H1 (cell line): ENCODE measurements around the gene CHD9. TPM values are rescaled to one million over a fixed set of nuclear protein-coding genes. Genes with fewer than 3 reads are reported as not detected.

Experiments
- CTCF ChIA-PET: fragments of 300-600 bp; sonication (Branson Sonifier 250); formaldehyde crosslinking; loops from one replicate; lab custom pipeline; 2021; ENCODE audit not compliant: partially characterized antibody; lab: Charles Lee
- POLR2A ChIA-PET: fragments of 300-600 bp; sonication (Branson Sonifier 250); formaldehyde crosslinking; loops from one replicate; lab custom pipeline; 2021; ENCODE audit warnings: inconsistent platforms; ENCODE audit not compliant: partially characterized antibody; lab: Charles Lee
- DNase-seq, 2 experiments: peaks; one replicate each; pipeline versions ENCODE4 v3.0.0 to v3.0.0-alpha.2; 2010 to 2022; ENCODE audit warnings: low spot score in 2 of 2, low read depth in 1 of 2, mixed read lengths in 1 of 2
- FAIRE-seq: peaks from 2 replicates; lab custom pipeline; 2011; peaks lifted over from hg19 to GRCh38; lab: Jason Lieb, UNC
- H2AFZ ChIP-seq: 2 replicates; pipeline ENCODE4 v1.8.1; 2012; ENCODE audit warnings: low read length, inconsistent platforms
- H2AK5ac ChIP-seq: 2 replicates; pipeline ENCODE4 v1.6.1; 2013; ENCODE audit warnings: low read depth, low read length
- H2BK120ac ChIP-seq: replicated peaks from 2 replicates; pipeline ENCODE3; 2013; ENCODE audit warnings: low read depth, low read length, inconsistent platforms
- H2BK12ac ChIP-seq: 2 replicates; pipeline ENCODE4 v1.6.1; 2013; ENCODE audit warnings: low read depth, low read length
- H2BK15ac ChIP-seq: 2 replicates; pipeline ENCODE4 v1.6.1; 2013; ENCODE audit warnings: low read length
- H2BK20ac ChIP-seq: 2 replicates; pipeline ENCODE4 v1.6.1; 2013; ENCODE audit warnings: low read length
- H2BK5ac ChIP-seq: 2 replicates; pipeline ENCODE4 v1.6.1; 2013; ENCODE audit warnings: low read depth, low read length
- H3K14ac ChIP-seq: 2 replicates; pipeline ENCODE4 v1.6.1; 2013; ENCODE audit warnings: inconsistent platforms; ENCODE audit not compliant: insufficient read length
- H3K18ac ChIP-seq: 2 replicates; pipeline ENCODE4 v1.6.1; 2013; ENCODE audit warnings: low read length; ENCODE audit errors: extremely low read depth
- H3K23ac ChIP-seq: 2 replicates; pipeline ENCODE4 v1.6.1; 2013; ENCODE audit warnings: inconsistent platforms; ENCODE audit not compliant: insufficient read length
- H3K23me2 ChIP-seq: 2 replicates; pipeline ENCODE4 v1.6.1; 2013; ENCODE audit warnings: low read depth, low read length
- H3K27ac ChIP-seq: 2 replicates; pipeline ENCODE4 v1.6.1; 2011; ENCODE audit warnings: low read depth, low read length, inconsistent platforms
- H3K27me3 ChIP-seq, 4 experiments: replicated peaks in 1 of 4; 1 replicate in 1 of 4; 2 replicates in 3 of 4; pipeline versions ENCODE4 v1.6.1 to v1.8.1; 2011 to 2013; ENCODE audit warnings: low read length in 3 of 4, mild to moderate bottlenecking in 3 of 4, inconsistent platforms in 2 of 4, mixed read lengths in 2 of 4, moderate library complexity in 1 of 4; ENCODE audit not compliant: control insufficient read depth in 3 of 4, insufficient read depth in 3 of 4; ENCODE audit errors: extremely low read depth in 1 of 4
- H3K36me3 ChIP-seq, 4 experiments: 2 replicates each; pipeline versions ENCODE4 v1.6.1 to v1.8.1; 2011 to 2013; ENCODE audit warnings: mild to moderate bottlenecking in 4 of 4, low read length in 3 of 4, moderate library complexity in 2 of 4, control low read depth in 1 of 4, inconsistent platforms in 1 of 4; ENCODE audit not compliant: insufficient read depth in 4 of 4, control insufficient read depth in 2 of 4
- H3K4ac ChIP-seq: replicated peaks from 2 replicates; pipeline ENCODE3; 2013; ENCODE audit warnings: low read length, low read depth, mixed read lengths, inconsistent platforms; ENCODE audit not compliant: insufficient read length
- H3K4me1 ChIP-seq, 4 experiments: replicated peaks in 1 of 4; 1 replicate in 1 of 4; 2 replicates in 3 of 4; pipeline versions ENCODE4 v1.6.1 to v1.8.1; 2011 to 2013; ENCODE audit warnings: low read length in 3 of 4, inconsistent platforms in 2 of 4, mixed read lengths in 1 of 4; ENCODE audit not compliant: insufficient read depth in 4 of 4, control insufficient read depth in 3 of 4
- H3K4me2 ChIP-seq, 2 experiments: 2 replicates each; pipeline versions ENCODE4 v1.6.1 to v1.8.1; 2011 to 2013; ENCODE audit warnings: low read depth in 2 of 2, low read length in 2 of 2, control low read depth in 1 of 2, inconsistent platforms in 1 of 2, mild to moderate bottlenecking in 1 of 2; ENCODE audit not compliant: insufficient read depth in 1 of 2
- H3K4me3 ChIP-seq, 4 experiments: fragments of 200-600, 300-600 bp in 1 of 4; sonication (generic), shearing (Covaris generic), sonication (Bioruptor Twin) in 1 of 4; 2 replicates each; pipeline versions ENCODE4 v1.5.1 to v1.8.1; 2011 to 2016; ENCODE audit warnings: low read length in 4 of 4, low read depth in 3 of 4, control low read depth in 2 of 4, inconsistent platforms in 2 of 4, mild to moderate bottlenecking in 2 of 4, mixed read lengths in 1 of 4, moderate library complexity in 1 of 4; ENCODE audit not compliant: insufficient read depth in 2 of 4; ENCODE audit errors: extremely low read depth in 1 of 4
- H3K56ac ChIP-seq: replicated peaks from 2 replicates; pipeline ENCODE3; 2013; ENCODE audit warnings: low read depth, mild to moderate bottlenecking, mixed read lengths, low read length, inconsistent platforms; ENCODE audit not compliant: insufficient read length
- H3K79me1 ChIP-seq: 2 replicates; pipeline ENCODE4 v1.6.1; 2013; ENCODE audit warnings: low read depth, low read length, control low read depth
- H3K79me2 ChIP-seq, 2 experiments: 2 replicates each; pipeline versions ENCODE4 v1.6.1 to v1.8.1; 2012 to 2013; ENCODE audit warnings: low read length in 2 of 2, mild to moderate bottlenecking in 2 of 2, inconsistent platforms in 1 of 2; ENCODE audit not compliant: insufficient read depth in 2 of 2, control insufficient read depth in 1 of 2
- H3K9ac ChIP-seq, 4 experiments: replicated peaks in 1 of 4; 1 replicate in 1 of 4; 2 replicates in 3 of 4; pipeline versions ENCODE4 v1.6.1 to v1.8.1; 2011 to 2013; ENCODE audit warnings: low read depth in 3 of 4, low read length in 3 of 4, control low read depth in 2 of 4, mild to moderate bottlenecking in 2 of 4, moderate library complexity in 2 of 4, inconsistent platforms in 1 of 4; ENCODE audit errors: extremely low read depth in 1 of 4
- H3K9me3 ChIP-seq, 2 experiments: 2 replicates each; pipeline versions ENCODE4 v1.6.1 to v1.8.1; 2012 to 2013; ENCODE audit warnings: mild to moderate bottlenecking in 2 of 2, moderate library complexity in 2 of 2, control low read depth in 1 of 2, inconsistent platforms in 1 of 2, low read depth in 1 of 2, low read length in 1 of 2, mixed read lengths in 1 of 2; ENCODE audit not compliant: insufficient read depth in 2 of 2
- H4K20me1 ChIP-seq, 2 experiments: replicated peaks in 1 of 2; 2 replicates each; pipeline versions ENCODE3 to v1.8.1; 2011 to 2013; ENCODE audit warnings: inconsistent platforms in 2 of 2, low read length in 2 of 2, mild to moderate bottlenecking in 1 of 2; ENCODE audit not compliant: insufficient read depth in 2 of 2, control insufficient read depth in 1 of 2
- H4K5ac ChIP-seq: 2 replicates; pipeline ENCODE4 v1.6.1; 2013; ENCODE audit warnings: low read length, low read depth, mixed read lengths, inconsistent platforms; ENCODE audit not compliant: insufficient read length
- H4K8ac ChIP-seq: 2 replicates; pipeline ENCODE4 v1.8.0; 2013; ENCODE audit warnings: mild to moderate bottlenecking, moderate library complexity, low read length, inconsistent platforms; ENCODE audit not compliant: insufficient read depth; ENCODE audit errors: extremely low read depth
- H4K91ac ChIP-seq: replicated peaks from 2 replicates; pipeline ENCODE3; 2013; ENCODE audit warnings: low read length, mixed read lengths, inconsistent platforms; ENCODE audit not compliant: insufficient read length
- ATF2 ChIP-seq: IDR thresholded peaks from 2 replicates; pipeline ENCODE4 v1.6.1; 2012; ENCODE audit warnings: low read length, inconsistent platforms
- BCL11A ChIP-seq, 2 experiments: IDR thresholded peaks; one replicate each; pipeline ENCODE4 v1.6.1; 2011; ENCODE audit warnings: low read depth in 2 of 2, low read length in 2 of 2, mild to moderate bottlenecking in 2 of 2
- CBX8 ChIP-seq: fragments of 300-800, 300-1000 bp; sonication (generic); IDR thresholded peaks from 2 replicates; pipeline ENCODE4 v1.7.1; 2016; ENCODE audit warnings: low read depth, low read length, borderline replicate concordance
- CHD1 ChIP-seq: IDR thresholded peaks from 2 replicates; pipeline ENCODE4 v1.6.1; 2012; ENCODE audit warnings: low read depth, low read length, improper control_type of control experiment
- EGR1 ChIP-seq: IDR thresholded peaks from 2 replicates; pipeline ENCODE4 v1.6.1; 2011; ENCODE audit warnings: low read depth, low read length, borderline replicate concordance
- GTF2F1 ChIP-seq: IDR thresholded peaks from 2 replicates; pipeline ENCODE4 v1.6.1; 2012; ENCODE audit warnings: low read depth, low read length, improper control_type of control experiment, borderline replicate concordance
- NANOG ChIP-seq: IDR thresholded peaks from 2 replicates; pipeline ENCODE4 v1.6.1; 2011; ENCODE audit warnings: low read length, low read depth, mild to moderate bottlenecking, inconsistent platforms; ENCODE audit not compliant: insufficient read depth, poor library complexity, severe bottlenecking
- NRF1 ChIP-seq: IDR thresholded peaks from 2 replicates; pipeline ENCODE4 v1.6.1; 2011; ENCODE audit warnings: mild to moderate bottlenecking, low read depth, low read length, improper control_type of control experiment
- PHF8 ChIP-seq: fragments of 200-600 bp; sonication (generic); conservative IDR thresholded peaks from 2 replicates; pipeline ENCODE4 v1.7.1; 2012; ENCODE audit warnings: low read depth, mild to moderate bottlenecking, inconsistent platforms, low read length, moderate library complexity
- SIX5 ChIP-seq: IDR thresholded peaks from 2 replicates; pipeline ENCODE4 v1.6.1; 2011; ENCODE audit warnings: mild to moderate bottlenecking, low read depth, low read length
- SP1 ChIP-seq: IDR thresholded peaks from 2 replicates; pipeline ENCODE4 v1.6.1; 2011; ENCODE audit warnings: low read depth, low read length
- SP2 ChIP-seq: IDR thresholded peaks from 2 replicates; pipeline ENCODE4 v1.6.1; 2012; ENCODE audit warnings: mild to moderate bottlenecking, low read length, inconsistent platforms
- SUZ12 ChIP-seq: fragments of 200-600 bp; sonication (generic); IDR thresholded peaks from 2 replicates; pipeline ENCODE4 v1.6.1; 2012; ENCODE audit warnings: mild to moderate bottlenecking, inconsistent platforms, low read length, moderate library complexity, mixed read lengths
- TAF1 ChIP-seq: IDR thresholded peaks from 2 replicates; pipeline ENCODE4 v1.6.1; 2011; ENCODE audit warnings: mild to moderate bottlenecking, low read depth, low read length
- WGBS, 2 experiments: shearing (Covaris generic) in 1 of 2; methylation state at CpG; one replicate each; pipeline versions ENCODE4 v1.1.6 to v1.1.7; 2013 to 2015; ENCODE audit warnings: low lambda C conversion rate in 2 of 2, mixed read lengths in 2 of 2, inconsistent platforms in 1 of 2, low coverage in 1 of 2, missing lambda C conversion rate in 1 of 2; ENCODE audit not compliant: insufficient replicate concordance in 2 of 2, insufficient coverage in 1 of 2, insufficient read length in 1 of 2; ENCODE audit errors: extremely low coverage in 1 of 2, missing lambda C conversion rate in 1 of 2; 5-methylcytosine and 5-hydroxymethylcytosine counted together
- polyA plus RNA-seq, 7 experiments: library from polyadenylated mRNA; depleted of rRNA in 3 of 7; stranded (reverse) in 5 of 7; unstranded in 2 of 7; fragments of >200 nt in 5 of 7; fragments of 200-250 nt in 2 of 7; gene quantifications; 1 replicate in 5 of 7; 2 replicates in 1 of 7; 4 replicates in 1 of 7; pipeline versions ENCODE4 v1.2.1 to v1.2.3, GENCODE V29; 2011 to 2013; ENCODE audit warnings: missing spikeins in 2 of 7, mixed read lengths in 2 of 7
- total RNA-seq: library from RNA; stranded (reverse); fragmentation: NEBNext Ultra II Directional; extraction: Animal tissue kit (Norgen Biotek cat#: 25700); gene quantifications from 2 replicates; pipeline ENCODE4 v1.2.1, GENCODE V29; 2021

Gene CHD9
- total and polyA plus RNA-seq, 2 of the 8 experiments (the other 6 are each of a cell fraction or from before 2014, with no cell fraction given), result 9.9 to 32.4 TPM

DNA sequence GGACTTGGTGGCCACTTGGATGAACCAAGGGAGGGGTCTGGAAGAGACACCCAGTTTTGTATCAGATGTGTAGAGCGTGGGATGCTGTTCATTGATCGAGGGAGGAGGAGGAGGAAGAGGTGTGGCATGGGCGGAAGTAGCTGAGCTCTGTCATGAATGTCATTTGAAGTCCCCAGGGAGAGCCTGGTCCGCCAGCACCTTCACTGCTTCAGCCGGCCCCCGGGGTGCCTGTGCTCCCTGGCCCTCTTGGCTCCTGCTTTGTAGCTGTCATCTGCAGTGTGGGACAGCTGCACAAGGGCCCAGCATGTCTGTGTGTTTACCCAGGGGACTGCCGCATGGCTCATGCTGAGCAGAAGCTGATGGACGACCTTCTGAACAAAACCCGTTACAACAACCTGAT lies 304.1 kb downstream of the CHD9 start:
- Histone ChIP-seq H3K4me1 (0 out of 7 replicates have a peak, but pooled peaks cover 0 to 2% (median 0%) of the 10 kb centered on the region in 4 experiments), H4K20me1 (no peaks in the 10 kb centered on the region), H4K8ac (no peak overlapping the region), H3K14ac (no peak overlapping the region), H3K4ac (no peak overlapping the region), H3K4me3 (no peak overlapping the region), H3K4me2 (no peak overlapping the region), H3K56ac (no peak overlapping the region), H3K23ac (no peak overlapping the region), H3K79me2 (no peaks in the 10 kb centered on the region), H3K79me1 (no peaks in the 10 kb centered on the region), H2BK12ac (no peak overlapping the region), H3K27ac (no peak overlapping the region), H3K18ac (no peak overlapping the region), H2BK20ac (no peak overlapping the region), H3K9me3 (no peaks in the 10 kb centered on the region), H4K91ac (no peak overlapping the region), H3K27me3 (no peaks in the 10 kb centered on the region), H3K23me2 (no peaks in the 10 kb centered on the region), H3K36me3 (no peaks in the 10 kb centered on the region), H2AFZ (no peak overlapping the region; the same call in 1 of the 2 replicates), H3K9ac (no peak overlapping the region), H4K5ac (no peak overlapping the region), H2AK5ac (no peak overlapping the region), H2BK15ac (no peak overlapping the region), H2BK5ac (no peak overlapping the region), H2BK120ac (no peak overlapping the region)
- no peak for DNase-seq
- FAIRE-seq, result no peak
- 89% methylated on average over 9 of the region's 9 CpGs; no CpG with 5 or more reads in 1 of the 2 experiments for WGBS, 2 experiments
- ChIA-PET CTCF (interaction anchor here (1.0 to 2.0 kb wide), 5 partner anchors 9 to 56 kb away, joined by 4 to 8 read pairs (median 5); no protein-coding TSS in a partner anchor), POLR2A (no interaction called here)
- no peak for TF ChIP-seq SP1
- TF ChIP-seq CHD1, result no peak
- no peak for TF ChIP-seq SP2
- no peak for TF ChIP-seq CBX8
- no peak for TF ChIP-seq SIX5
- no peak for TF ChIP-seq BCL11A (IDR thresholded peaks at IDR 0.05; ENCODE audit: low read depth in 2 of 2, low read length in 2 of 2)
- TF ChIP-seq EGR1, result no peak
- no peak for TF ChIP-seq NRF1
- TF ChIP-seq SUZ12, result no peak
- TF ChIP-seq TAF1, result no peak
- no peak for TF ChIP-seq PHF8
- TF ChIP-seq ATF2, result no peak
- TF ChIP-seq GTF2F1, result no peak
- TF ChIP-seq NANOG, result no peak
